Measurements from ENCODE around the gene UBL5.

DNA sequence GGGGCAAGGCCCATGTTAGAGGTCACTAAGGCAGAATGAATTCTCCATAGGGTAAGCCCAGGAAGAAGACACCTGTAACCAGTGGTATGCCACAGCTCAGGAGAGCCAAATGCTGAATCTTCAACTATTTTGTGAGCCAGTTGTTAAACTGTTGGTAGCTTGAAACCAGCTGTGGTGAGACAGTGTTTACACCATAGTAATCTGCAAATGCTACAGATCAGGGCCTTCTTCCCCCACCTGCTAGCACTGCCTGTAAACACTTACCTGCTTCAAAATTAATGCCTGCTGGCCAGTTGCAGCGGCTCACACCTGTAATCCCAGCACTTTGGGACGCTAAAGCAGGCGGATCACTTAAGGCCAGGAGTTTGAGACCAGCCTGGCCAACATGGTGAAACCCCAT lies 20.9 kb upstream of the UBL5 start:
- TF ChIP-seq, protein P1, sequence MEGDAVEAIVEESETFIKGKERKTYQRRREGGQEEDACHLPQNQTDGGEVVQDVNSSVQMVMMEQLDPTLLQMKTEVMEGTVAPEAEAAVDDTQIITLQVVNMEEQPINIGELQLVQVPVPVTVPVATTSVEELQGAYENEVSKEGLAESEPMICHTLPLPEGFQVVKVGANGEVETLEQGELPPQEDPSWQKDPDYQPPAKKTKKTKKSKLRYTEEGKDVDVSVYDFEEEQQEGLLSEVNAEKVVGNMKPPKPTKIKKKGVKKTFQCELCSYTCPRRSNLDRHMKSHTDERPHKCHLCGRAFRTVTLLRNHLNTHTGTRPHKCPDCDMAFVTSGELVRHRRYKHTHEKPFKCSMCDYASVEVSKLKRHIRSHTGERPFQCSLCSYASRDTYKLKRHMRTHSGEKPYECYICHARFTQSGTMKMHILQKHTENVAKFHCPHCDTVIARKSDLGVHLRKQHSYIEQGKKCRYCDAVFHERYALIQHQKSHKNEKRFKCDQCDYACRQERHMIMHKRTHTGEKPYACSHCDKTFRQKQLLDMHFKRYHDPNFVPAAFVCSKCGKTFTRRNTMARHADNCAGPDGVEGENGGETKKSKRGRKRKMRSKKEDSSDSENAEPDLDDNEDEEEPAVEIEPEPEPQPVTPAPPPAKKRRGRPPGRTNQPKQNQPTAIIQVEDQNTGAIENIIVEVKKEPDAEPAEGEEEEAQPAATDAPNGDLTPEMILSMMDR (IDR thresholded peaks at IDR 0.05; ENCODE audit: low read depth, low read length, poor library complexity, severe bottlenecking): no peak
- TF ChIP-seq EZH2phosphoT487 (IDR thresholded peaks at IDR 0.05; ENCODE audit: borderline replicate concordance, low read length): no peak

Data from DOHH2 (cell line).